ENCODE data around the gene SCARB2.
"Not testable (repeated sequence)": the region's sequence is repeated elsewhere in the genome, so short reads cannot be mapped to it uniquely, and the experiment has no call there.

Gene SCARB2, protein sequence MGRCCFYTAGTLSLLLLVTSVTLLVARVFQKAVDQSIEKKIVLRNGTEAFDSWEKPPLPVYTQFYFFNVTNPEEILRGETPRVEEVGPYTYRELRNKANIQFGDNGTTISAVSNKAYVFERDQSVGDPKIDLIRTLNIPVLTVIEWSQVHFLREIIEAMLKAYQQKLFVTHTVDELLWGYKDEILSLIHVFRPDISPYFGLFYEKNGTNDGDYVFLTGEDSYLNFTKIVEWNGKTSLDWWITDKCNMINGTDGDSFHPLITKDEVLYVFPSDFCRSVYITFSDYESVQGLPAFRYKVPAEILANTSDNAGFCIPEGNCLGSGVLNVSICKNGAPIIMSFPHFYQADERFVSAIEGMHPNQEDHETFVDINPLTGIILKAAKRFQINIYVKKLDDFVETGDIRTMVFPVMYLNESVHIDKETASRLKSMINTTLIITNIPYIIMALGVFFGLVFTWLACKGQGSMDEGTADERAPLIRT

DNA sequence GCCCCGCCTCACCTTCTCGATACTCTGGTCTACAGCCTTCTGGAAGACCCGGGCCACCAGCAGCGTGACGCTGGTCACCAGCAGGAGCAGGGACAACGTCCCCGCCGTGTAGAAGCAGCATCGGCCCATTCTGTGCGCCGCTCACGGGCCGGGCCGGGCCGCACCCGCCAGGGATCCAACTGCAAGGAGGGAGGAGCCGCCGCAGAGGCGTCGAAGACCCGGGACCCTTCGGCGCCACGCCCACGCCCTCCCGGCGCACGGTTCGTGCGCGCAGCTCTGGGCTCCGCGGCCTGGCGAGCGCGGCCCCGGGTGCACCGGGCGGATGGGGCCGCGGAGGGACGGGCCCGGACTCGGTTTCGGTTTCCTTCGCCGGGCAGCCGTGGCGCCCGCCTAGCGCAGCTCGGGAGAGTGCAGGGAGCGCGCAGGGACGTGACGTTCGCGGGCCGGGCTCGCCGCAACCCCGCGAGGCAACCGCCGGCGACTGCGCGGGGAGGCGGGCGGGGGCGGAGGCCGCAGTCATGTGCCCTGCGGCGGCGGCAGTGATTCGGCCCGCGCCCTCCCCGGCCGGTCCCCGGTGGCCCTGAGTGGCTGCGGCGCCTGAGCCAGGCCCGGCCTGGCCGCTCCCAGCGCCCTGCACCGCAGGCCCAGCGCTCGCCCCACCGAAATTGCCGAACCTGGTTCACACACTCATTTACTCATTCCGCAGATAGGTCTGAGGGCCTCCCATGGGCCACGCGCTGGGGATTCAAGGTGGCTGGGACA lies at the start of gene SCARB2:
SCARB2 (minus strand) TSS at position 410 of the 762 bp plus-strand sequence; CDS start at position 129, 281 bp downstream.
- peak; percentile 37 to 85 for DNase-seq

DNA sequence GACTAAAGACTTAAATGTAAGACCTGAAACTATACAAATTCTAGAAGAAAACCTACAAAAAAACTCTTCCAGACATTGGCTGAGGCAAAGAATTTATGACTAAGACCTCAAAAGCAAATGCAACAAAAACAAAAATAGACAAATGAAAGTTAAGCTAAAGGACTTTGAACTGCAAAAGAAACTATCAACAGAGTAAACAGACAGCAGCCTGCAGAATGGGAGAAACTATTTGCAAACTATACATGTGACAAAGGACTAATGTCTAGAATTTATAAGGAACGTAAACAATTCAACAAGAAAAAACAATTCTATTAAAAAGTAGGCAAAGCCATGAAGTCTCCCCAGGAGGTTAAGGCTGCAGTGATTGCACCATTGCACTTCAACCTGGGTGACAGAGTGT lies 46.9 kb upstream of the SCARB2 start:
- no peak for DNase-seq

DNA sequence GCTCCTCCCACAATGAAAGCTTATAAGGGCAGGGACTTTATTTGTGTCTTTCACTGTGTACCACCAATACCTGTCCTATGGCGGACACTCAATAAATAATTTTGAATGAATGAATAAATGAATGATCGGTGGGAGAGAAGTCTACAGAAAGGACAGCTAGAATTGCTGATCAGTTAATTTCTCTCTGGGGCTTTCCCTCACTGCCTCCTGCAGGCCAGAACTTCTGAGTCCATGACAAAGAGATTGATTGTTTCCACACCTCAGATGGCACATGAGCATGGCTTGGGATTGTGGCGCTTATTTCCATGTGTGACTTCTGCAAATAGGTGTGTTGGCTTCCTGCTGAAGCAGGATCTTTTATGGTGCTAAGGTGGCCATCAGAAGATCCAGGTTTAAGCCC lies 44.2 kb upstream of the SCARB2 start:
- DNase-seq: peak in 1 of 2 experiments; percentile 8

DNA sequence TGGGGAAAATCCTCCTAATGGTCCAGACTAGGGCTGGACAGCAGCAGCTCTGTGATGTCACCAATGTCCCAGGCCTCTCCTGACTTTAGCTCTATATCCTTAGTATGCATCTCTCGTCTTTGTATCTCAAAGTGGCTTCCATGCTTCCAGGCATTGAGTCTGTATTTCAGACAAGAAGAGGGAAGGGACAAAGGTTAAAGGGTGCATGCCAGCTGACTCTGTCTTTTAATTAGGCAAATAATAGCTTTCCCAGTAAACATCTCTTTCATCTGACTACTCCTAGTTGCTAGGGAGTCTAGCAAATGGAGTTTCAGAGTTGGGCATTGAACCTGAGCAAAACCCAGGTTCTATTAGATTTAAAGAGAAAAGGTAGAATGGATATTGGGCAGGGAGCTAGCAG lies 43.3 kb upstream of the SCARB2 start:
- no peak for DNase-seq

DNA sequence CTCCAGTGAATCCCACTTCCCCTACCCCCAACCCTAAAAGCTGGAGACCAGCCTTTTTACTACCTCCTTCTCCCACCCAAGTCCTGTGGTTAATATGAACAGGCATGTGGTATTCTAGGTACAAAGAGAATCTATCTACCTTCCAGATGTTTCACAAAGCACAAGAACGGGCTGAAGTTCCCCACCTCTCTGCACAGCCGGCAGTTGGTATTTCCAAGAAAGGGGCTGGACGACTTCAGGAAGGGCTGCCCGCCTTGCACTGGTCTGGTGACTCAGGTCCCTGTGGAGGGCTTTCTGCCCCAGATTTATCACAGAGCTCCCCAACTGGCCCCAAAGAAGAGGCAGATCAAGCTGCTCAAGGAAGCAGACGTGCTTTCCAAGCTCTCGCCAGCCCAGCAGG lies 42.4 kb upstream of the SCARB2 start:
- no peak for DNase-seq

DNA sequence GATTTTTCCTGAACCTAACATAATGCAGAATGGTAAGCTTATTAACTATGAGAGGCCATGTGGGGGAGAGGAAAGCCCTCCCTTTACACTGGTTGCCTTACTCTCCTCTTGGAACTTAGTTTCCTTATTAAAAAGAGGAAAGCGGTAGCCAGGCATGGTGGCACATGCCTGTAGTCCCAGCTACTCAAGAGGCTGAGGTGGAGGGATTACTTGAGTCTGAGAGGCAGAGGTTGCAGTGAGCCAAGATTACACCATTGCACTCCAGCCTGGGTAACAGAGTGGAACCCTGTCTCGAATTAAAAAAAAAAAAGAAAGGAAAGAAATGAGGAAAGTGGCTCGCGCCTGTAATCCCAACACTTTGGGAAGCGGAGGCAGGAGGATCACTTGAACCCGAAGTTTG lies 39.9 kb upstream of the SCARB2 start:
- DNase-seq: no peak

DNA sequence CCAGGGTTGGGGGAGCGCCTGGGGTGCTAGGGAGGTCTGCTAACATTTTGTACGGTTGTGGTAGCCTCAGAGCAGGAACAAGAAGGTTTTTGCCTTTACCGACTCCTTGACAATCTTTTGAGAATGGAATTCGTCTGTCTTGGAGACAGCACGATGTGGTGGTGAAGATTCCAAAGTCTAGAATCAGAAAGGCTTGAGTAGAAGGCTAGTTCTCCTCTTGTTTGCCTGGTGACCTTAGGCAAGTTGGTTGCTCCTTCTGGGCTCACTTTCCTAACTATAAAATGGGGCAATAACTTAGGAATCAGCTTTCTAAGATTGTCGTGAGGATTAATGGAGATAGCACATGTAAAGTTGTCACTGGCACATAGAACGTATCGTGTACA lies 38.6 kb upstream of the SCARB2 start:
- no peak for DNase-seq

DNA sequence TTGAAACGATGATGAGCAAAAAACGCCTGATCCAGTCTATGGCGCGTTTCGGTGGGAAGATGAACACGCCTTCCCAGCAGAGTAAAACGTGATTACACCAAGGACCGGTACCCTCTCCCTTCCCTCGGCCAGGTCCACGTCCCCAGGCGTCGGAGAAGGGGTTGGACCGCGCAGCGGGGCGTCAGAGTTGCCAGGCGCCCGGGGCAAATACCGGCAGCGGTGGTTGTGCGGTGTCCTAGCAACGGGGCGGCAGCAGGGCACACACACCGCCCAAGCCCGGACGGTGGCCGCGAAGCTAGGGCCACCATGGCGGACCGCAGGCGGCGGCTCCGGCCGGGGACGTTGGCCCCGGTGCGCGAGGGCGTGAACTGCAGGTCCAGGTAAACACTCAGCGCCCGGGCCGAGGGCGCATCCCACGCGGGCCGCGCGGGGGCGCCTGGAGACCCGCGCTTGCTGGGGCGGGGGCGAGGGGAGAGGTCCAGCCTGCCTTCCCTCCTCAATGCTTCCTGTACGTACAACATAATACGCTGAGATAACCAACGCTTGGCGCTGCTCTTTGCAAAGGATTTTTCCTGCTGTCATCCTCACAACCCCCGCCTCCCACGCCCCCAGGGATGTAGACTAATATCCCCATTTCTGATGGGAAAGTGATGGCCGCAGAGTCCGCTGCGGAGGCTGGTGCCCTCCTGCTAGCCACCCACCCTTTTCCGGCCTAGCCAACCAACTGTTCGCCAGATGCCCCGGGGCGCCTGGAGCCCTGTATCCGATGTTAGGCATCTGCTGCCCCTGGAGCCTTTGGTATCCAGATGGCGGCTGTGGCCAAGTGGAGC lies 38.0 kb upstream of the SCARB2 start, which contains the start of gene FAM47E:
FAM47E (plus strand) TSS at position 281 of the 830 bp plus-strand sequence; CDS start at position 307, 26 bp downstream.
- peak; percentile 52 to 78 for DNase-seq

DNA sequence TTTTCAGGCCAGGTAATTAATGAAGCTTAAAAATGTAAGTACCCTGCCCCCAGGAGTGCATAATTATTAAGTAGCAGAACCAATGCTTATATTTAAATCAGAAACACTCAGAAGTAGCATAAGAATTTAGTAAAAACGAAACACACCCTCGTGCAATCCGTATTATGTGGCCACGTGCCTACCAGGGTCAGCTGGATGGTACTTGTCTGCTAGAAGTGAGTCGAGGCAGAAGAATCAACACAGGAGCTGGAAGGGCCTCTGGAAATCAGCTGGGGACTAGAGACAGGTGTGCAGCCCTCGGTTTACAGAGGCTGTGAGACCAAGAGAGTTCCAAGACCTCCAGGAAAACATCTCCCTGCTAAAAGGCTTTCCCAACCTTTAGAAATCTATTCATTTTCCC lies 37.3 kb upstream of the SCARB2 start:
- peak in 1 of 2 experiments; percentile 14 for DNase-seq

DNA sequence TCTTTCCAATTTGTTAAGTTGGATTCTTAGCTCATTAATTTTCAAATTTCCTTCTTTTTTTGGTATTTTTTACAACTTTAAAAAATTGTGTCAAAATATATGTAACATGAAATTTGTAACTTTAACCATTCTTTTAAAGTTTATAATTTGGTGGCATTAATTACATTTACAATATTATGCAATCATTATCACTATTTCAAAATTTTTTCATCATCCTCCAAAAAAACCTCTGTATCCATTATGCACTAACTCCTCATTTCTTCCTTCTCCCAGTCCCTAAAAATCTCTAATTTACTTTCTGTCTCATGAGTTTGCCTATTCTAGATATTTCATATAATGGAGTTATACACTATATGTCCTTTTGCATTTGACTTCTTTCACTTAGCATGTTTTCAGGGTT lies 33.2 kb upstream of the SCARB2 start:
- DNase-seq: no peak

DNA sequence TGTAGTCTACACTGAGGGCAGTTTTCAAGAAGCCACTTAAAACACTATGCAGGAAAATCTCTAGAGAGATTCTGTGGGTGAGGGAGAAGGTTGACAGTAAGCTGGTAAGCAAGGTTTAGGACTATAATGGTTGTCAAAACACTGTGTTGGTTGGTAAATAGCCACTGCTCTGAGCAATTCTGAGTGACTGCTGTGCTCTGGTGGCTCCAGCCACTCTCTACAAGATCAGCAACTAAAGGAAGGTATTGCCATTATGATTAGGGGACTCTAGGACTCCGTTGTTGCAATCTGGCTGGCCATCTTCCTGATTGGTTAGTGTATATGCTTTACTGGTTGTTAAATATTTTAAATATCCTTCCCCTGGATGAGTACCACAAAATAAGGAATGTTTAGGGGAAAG lies 32.4 kb upstream of the SCARB2 start:
- DNase-seq: no peak

DNA sequence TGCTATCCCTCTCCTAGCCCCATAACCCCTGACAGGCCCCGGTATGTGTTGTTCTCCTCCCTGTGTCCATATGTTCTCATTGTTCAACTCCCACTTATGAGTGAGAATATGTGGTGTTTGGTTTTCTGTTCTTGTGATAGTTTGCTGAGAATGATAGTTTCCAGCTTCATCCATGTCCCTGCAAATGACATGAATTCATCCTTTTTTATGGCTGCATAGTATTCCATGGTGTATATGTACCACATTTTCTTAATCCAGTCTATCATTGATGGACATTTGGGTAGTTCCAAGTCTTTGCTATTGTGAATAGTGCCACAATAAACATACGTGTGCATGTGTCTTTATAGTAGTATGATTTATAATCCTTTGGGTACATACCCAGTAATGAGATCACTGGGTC lies 30.3 kb upstream of the SCARB2 start:
- not testable (repeated sequence) for DNase-seq

DNA sequence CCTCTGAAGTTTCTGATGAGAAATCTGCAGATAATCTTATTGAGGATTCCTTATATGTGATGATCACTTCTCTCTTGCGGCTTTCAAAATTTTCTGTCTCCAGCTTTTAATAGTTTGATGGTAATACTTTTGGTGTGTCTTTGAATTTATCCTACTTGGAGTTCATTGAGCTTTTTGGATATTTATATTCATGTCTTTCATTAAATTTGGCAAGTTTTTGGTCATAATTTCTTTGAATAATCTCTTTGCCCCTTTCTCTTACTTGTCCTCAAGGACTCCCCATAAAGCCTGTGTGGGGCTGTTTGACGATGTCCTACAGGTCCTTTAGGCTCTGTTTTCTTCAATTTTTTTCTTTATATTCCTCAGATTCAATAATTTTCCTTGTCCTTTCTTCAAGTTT lies 26.6 kb upstream of the SCARB2 start:
- no peak for DNase-seq

DNA sequence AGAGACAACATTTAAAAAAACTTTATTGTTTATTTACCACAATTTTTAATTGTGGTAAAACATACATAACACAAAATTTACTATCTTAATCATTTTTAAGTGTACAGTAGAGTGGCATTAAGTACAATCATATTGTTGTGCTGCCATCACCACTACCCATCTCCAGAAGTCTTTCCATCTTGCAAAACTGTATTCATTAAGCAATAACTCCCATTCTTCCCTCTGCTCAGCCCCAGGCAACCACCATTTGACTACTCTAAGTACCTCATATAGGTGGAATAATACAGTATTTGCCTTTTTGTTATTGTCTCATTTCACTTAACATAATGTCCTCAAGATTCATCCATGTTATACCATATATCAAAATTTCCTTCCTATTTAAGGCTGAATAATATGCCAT lies 25.1 kb upstream of the SCARB2 start:
- no peak for DNase-seq

DNA sequence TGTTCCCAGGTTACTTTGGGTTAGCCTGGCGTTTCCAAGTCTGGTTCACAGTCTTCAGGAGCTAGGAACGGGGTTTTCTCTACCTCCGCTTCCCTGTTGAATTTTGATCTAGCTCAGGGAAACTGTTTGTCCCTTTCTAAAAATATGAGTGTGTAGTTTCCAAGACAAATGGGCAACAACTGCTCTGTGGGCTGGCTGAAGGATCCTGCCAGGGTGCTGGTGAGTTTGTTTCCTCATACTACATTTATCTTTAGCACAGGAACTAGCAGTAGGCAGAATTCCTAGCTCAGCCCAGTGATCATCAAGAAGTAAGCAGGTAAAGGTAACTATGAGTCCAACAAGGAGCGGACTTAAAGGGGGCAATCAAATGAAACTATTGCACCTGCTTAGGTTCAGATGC lies 24.6 kb upstream of the SCARB2 start:
- DNase-seq: no peak

DNA sequence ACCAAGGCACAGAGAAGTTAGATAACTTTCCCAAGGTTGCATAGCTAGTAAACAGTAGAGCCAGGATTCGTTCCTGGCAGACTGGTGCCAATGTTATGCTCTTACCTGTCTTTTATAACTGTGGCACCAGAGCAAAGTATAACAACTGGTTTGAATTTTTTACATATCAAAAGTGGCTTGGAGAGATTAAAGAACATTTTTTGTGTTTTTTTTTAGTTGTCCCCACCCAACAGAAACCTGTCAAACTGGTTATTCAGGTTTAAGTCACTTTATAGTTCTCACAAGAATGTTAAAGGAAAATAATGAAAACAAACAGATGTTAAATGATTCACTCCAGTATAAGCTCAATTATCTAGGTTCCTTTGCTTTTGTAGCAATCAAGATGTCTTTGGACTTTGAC lies 22.3 kb upstream of the SCARB2 start:
- peak in 1 of 2 experiments; percentile 29 for DNase-seq

DNA sequence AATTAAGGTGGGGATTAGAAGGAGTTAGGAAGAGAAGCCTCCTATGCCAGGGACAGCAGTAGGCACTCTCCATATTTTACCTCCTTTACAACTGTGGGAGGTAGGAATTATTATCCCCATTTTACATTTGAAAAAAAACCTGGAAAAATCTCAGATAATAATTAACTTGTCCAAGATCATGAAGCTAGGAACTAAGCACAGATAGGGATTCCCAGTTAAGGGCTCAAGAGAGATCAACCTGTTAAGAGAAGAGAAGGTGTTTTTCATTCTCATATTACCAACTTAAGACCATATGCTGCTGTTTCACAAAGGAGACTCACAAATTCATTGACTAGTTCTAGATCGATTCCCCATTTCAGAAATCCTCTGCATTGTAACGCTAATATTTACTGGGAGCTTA lies 21.8 kb upstream of the SCARB2 start:
- DNase-seq: no peak

DNA sequence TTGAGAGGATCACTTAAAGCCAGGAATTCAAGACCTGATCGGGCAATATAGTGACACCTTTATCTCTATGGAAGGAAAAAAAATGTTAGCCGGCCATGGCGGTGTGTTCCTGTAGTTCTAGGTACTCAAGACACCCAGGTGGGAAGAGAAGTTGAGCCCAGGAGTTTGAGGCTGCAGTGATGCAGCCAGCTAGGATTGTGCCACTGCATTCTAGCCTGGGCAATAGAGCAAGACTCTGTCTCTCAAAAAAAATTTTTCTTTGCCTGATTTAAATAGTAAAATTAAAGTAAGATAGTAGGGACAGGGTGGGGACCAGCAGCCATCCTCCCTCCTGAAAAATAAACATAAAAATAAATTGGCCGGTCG lies 21.0 kb upstream of the SCARB2 start:
- no peak for DNase-seq

DNA sequence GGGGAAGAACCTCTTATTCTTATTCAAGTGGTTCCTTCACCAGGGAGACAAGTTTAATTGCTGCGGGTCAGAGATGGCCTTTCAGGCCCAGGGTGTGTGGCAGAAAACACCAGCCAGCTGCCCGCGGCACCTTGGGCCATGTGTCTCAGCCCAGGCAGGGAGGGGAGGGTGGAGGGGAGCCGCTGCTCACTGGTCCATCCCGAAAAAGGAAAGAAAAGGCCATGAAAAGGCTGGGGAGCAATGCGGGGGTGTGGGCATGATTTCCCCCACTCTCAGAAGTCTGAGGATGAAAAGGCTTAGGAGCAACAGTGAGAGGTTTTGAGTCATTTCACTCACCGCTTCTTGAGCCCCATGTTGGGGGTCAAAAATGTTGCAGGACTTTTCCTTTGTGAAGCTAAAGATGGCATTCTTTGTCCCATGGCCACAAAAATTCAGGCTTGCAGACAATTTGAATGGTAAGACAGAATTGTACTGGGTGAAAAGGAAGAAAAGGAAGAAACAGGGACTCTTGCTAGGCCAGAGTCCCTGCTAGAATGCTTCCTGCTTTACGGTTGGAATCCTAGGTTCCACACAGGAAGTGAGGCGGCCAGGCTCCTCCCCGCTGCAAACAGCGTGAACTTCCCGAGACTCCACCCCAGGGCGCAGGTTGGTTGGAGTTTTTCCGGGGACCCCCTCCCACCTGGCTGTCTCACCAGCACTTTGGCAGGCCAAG lies 20.5 kb upstream of the SCARB2 start:
- DNase-seq: no peak

DNA sequence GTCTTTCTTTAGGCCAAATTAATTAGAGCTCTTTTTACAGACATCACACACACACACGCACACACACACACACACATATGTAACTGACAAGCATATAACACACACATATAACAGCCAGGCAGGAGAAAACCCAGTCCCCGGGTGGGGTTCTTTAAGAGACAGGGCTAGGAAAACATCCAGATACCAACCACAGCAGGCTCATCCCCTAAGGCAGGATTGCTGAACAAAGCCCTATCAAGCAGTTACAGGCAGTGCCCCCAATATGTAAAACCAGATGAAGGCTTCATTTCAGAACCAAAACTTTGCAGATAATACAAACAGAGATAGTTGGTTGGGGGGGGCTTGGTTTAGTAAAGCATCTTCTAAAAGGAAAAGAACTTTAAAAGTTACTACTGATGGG lies 19.9 kb upstream of the SCARB2 start:
- DNase-seq: peak in 1 of 2 experiments; percentile 27

DNA sequence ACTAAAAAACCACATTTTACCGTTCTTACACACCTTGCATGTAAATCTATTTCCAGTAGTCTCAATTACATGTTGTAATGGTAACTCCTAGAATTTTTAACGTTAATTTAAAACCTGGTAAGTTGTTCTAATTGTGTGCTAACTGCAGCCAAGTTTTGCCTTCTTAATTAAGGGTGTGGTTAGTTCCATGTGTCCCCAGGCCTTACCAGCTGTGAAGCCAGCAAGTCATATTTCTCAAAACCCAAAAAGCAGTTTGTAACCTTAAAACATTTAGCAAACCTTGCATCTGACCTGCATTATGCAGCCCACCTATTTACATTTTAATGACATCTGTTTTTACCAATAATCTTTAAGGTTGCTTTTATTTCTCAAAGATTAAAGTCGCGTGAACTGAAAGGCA lies 19.5 kb upstream of the SCARB2 start:
- no peak for DNase-seq

DNA sequence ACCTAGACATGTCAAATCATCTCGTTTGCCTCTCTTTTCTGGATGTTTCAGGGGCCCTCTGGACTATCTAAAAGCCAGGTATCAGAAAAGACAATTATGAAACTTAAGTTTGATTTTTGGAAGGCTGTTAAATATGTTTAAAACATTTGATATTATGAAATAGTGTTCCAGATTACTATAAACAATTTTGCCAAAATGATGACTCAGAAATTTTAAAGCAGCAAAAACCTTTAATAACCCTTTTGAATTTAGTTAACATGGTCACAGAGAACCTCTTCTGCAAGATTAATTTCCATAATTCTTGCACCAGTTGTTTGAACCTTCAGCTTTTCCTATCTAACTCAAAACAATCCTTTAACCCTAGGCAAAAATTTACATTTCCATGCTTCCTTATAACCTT lies 19.1 kb upstream of the SCARB2 start:
- no peak for DNase-seq

DNA sequence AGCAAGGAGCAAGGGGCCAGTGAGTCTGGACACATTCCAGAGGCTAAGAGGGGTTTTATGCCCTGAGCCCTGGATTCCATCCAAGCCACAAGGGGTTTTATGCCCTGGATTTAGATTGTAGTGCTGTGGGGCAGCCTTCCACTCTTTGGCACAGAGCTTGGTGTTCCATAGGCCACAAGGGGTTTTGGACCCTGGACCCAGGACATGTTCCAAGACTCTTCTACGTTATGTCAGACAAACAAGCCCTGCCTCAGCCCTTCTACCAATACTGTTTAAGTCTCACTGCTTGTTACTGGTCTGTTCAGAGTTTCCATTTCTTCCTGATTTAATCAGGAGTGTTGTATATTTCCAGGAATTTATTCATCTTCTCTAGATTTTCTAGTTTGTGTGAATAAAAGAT lies 12.8 kb upstream of the SCARB2 start:
- no peak for DNase-seq

All from NCI-H526 (cell line).